Stimulated activated CD8-positive, alpha-beta memory T cell treated with anti-CD3 and anti-CD28 coated beads, Interleukin-7, amount 100 ng/mL, for 4 hours (primary cell): ENCODE measurements around the gene ADAMTSL2.

Experiments used
- DNase-seq, 2 donors: peaks; one replicate each; pipeline ENCODE4 v3.0.0-alpha.2; 2020; ENCODE audit warnings: low read depth in 2 of 2

Gene ADAMTSL2

DNA sequence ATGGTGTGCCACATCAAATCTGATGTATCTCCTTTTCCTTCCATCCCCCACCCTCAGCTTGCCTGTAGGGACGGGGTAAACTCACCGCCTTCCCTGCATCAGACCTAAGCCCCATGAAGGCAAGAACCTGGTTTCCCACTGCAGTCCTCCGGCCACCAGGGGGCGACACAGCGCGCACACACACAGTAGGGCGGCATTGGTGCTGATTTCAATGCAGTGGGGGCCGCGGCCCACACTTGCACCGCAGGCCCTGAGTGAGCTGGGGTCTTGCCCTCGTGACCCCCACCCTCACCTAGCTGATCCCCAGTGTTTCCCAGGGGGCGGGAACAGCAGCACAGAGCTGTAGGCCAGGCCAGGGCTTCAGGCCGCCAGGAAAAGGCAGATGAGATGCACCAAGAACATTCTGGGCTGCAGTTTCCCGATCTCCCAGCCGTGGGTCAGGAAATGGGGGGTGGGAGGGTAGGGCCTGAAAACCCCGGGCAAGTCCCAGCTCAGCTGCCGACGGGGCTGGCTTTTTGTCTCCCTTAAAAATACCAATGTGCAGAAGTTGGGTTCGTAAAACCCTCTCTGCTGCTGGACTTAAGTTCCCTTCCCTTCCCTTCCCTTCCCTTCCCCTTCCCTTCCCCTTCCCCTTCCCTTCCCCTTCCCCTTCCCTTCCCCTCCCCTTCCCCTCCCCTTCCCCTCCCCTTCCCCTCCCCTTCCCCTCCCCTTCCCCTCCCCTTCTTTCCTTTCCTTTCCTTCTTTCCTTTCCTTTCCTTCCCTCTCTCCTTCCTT lies 55.1 kb downstream of the ADAMTSL2 start:
- DNase-seq = no peak

DNA sequence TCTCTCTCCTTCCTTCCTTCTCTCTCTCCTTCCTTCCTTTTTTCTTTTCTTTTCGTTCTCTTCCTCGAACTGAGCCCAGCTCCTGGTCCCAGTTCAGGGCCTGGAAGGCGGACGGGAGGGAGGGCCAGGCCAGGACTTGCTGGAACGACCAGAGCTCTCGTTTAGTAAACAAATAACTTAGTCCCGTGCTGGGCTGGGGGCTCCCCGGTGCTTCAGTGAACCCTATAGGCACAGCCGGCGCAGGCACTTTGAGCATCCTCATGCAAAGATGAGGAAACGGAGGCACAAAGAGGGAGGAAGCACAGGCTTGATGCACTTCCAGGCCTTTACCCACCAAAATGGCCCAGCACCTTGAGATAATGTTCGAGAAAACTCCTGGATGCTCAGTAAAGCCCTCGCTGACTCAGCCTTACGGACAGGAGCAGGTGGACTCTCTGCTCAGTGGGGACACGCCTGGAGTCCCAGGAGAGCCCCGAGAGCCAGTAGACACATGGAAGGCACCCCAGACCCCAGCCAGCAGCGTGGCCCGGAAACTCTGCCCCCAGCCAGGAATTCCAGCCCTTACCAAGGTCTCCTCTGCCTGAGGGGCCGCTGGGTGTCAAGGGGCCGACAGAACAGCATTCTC lies 55.8 kb downstream of the ADAMTSL2 start:
- DNase-seq = no peak

DNA sequence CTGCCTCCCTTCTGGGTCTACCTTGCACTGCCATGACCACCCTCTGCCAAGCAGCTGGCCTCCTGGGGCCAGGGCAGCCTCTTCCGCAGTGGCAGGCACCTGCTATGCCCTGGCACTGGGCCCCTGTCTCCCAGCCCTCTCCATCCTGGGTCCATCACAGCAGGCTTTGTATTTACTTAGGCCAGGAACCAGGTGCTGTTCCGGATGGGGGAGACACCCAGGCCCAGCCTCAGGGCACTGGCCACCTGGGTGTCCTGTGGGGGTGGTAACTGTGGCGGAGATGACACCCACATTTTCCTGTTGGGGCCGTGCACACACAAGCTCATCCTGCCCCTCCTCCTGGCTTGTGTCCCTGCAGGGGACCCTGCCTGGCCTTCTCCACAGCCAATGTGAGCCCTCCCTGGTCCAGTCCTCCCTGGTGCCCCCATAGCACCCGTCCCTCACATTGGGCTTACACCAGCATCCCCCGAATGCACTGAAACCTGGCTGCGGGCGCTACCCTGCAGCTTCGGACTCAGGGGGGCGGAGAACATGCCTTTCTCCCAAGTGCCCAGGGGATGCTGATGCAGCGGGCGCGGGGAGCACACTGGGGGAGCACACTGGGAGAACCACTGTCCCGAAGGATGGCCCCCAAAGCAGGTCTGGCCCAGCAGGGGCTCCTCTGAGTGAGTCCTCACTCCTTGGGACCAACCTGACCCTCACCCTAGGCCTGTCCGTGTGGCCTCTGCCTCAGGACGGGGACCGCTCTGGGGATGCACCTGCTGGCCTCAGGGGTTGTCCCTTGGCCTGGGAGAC lies 56.8 kb downstream of the ADAMTSL2 start:
- DNase-seq = no peak

DNA sequence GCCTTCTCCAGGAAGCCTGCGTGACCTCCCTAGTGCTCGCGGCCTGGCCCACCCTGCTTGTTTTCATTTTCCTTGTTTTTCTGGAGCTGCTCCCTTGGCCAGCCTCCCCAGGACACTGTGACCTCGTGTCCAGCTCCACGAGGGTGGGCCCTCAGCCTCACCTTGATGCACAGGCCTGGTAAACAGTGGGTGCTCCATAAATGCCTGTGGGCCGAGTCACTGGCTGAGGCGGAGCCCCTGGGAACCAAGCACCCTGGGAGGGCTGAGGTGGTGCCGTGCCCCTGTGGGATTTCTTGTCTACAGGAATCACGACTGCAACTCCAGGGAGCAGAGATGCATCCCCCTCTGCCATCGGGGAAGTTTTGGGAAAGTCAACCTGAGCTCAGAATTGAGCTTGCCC lies 57.5 kb downstream of the ADAMTSL2 start:
- no peak for DNase-seq

DNA sequence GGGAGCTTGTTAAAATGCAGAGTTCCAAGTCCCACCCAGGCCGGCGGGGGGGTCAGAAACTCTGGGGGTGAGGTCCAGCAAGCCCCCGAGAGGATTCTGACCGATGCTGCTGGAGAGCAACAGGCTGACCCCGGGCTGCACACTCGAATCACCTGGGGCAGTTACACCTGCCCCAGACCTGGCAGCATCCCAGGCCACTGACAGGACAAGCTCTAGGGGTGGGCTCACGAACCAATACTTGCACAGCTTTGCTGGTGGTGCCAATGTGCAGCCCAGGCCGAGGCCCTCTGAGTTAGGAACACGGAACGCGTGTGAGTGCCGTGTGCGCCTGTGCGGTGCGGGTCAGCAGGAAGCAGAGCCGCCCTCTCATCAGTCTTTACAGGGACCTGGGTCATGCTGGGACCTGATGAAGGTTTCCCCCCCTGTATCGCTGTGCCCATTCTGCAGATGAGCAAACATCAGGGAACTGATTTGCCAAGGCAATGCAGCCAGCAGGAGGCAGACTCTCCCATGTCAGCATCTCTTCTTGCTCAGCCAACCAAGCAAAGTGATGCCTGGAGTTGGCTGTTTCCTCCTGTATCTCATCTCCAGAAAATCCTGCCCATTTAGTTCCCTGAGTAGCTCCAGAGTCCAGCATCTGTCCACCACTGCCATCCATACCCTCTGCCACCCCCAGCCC lies 58.4 kb downstream of the ADAMTSL2 start:
- DNase-seq = no peak

DNA sequence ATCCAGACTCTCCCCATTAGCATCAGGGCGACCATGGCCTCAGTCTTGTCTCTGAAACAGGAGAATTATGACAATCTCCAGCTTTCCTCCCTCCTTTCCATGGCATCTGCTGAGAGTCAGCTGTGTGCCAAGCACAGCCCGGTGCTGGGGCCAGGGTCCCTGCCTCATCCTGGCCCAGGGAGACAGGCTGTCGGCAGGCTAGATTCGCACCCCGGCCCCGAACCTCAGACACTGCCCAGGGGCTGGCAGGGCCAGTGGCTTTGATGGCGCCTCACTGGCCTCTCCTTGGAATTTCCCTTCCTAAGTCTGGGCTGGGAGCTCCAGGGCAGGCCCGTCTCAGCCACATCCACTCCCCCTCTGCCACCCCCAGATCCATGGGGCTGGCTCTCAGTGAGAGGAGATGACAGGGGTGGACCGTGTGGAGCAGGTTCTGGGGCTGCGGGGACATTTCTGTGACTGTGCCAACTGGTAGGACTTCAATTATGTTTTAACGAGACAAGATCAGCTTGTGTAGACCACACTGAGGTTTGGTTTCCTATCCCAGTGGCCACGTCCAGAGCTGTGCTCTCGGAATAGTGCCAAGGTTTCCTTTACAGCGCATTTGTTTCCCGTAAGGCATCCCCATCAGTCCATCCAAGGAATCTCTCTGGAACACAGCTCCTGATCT lies 59.2 kb downstream of the ADAMTSL2 start:
- no peak for DNase-seq

DNA sequence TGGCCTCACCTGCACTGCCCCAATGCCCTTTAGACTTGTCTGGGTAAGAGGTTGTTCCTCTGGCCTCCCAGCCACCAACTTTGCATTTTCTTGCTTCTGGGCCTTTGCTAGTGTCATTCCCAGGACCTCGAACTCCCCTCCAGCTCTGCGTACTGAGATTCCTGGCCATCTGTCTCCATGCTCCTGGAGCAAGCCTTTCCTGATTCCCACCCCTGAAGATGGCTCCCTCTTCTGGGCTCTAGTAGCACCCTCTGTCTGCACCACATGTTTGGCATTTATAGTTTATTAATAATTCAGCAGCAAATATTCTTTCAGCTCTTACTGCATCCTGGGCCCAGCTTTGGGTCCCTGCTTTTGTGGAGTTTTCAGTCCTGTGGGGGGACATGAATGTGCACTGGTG lies 59.8 kb downstream of the ADAMTSL2 start:
- DNase-seq = no peak

DNA sequence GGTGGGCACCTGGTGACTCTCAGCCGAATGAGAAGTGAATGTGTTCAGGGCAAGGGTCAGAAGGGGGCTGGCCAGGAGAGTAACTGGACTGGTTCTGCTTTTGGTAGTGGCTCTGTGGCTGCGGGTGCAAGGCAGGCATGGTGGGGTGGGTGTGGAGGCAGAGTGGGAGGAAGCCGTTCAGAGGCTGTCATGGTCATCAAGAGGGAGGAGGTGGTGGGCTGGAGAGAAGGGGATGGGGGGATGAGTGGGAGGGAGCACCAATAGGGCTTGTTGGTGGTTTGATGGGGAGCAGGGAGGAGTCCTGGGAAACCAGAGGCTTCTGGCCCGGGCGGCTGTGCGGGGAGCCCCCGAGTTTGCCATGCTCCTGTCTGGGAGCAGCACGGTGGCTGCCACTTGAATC lies 61.4 kb downstream of the ADAMTSL2 start:
- DNase-seq = no peak

DNA sequence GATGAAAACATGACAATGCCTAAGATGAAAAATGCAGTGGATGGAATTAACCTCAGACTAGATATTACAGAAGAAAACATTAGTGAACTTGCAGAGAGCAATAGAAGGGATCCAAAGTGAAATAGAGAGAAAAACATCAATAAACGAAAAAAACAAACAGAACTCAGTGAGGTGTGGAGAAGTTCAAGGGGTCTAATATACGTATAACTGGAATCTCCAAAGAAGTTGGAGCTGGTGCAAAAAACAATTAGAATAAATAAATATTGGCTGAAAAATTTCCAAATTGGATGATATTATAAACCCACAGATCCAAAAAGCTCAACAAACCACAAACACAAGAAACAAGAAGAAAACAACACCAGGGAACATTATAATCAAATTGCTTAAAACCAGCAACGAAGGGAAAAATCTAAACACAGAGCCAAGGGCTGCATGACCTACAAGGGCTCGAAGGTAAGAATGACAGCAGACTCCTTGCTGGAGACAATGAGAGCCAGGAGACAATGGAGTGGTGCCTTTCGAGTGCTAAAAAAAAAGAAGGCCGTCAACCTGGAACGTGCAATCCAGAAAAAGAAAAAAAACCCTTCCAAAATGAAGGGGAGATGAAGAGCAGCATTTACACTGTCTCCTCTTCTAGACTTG lies 62.9 kb downstream of the ADAMTSL2 start:
- DNase-seq = no peak

DNA sequence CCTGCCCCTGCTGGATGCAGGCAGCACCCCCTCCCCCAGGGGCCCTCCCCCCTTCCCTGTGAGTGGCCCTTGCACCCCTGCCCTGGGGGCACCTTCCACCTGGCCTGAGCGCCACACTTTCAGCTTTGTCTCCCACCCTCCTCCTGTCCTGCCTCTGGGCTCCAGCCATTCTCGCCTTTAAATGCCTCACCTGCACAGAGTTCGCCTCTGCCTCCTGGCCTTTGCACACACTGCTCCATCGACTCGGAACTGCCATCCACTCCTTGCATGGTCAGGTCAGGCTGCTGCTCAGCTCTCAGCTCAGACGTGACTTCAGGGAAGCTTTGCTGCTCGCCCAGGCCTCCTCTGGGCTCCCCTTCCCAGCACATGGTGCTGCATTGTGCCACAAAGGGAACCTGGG lies 64.5 kb downstream of the ADAMTSL2 start:
- DNase-seq = no peak

DNA sequence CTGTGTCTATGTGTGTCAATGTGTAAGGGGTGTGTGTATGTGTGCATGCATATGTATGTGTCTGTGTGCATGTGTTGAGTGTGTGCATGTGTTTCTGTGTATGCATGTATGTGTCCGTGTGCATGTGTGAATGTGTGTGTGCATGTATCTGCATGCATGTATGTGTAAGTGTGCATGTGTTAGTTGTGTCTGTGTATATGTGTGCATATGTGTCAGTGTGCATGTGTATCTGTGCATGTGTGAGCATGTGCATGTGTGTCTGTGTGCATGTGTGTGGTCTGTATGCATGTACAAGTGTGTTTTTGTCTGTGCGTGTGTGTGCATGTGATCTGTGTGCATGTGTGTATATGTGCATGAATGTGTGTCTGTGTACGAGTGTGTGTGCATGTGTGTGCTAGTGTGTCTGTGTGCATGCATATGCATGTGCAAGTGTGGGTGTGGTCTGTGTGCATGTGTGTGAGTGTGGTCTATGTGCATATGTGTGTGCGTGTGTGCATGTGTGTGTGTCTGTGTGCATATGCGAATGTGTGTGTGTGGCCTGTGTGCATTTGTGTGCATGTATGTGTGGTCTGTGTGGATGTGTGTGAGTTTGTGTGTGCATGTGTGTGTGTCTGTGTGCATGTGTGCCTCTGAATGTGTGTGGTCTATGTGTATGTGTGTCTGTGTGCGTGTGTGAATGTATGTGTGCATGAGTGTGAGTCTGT lies 65.1 kb downstream of the ADAMTSL2 start:
- no peak for DNase-seq

DNA sequence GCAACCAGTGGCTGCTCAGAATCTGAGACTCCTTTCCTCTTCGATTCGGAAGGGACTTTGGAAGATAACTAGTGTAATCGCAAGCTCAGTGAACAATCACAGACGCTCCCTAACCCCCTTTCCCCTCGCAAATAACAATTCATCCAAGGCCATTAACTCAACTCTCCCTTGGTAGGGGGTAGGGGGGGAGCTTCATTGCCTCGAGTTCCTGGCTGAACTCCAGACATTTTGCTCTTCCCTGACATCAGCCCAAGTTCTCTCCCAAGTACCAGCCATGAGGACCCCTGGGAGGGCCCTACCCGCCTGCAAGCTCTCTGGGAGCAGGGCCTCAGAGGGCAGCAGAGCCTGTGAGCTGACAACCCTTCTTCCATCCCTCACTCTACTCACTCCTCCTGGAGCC lies 66.2 kb downstream of the ADAMTSL2 start:
- no peak for DNase-seq

DNA sequence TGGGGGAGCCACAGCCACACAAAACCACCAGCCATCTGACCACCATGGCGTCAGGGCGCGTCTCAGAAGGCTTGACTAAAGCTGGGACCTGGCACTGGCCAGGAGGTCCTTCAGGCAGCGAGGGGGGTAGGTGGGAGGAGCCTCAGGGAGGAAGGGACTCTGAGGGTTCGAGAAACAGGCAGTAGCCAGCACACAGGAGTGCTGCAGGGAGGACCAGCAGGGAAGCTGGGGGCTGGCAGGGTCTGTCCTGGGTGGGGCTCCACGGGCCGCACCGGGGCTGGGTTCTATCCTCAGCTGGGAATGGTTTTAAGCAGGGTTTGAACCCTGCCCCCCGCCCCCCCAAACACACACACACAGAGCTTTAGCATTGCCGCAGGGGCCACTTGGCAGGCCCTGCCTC lies 67.2 kb downstream of the ADAMTSL2 start:
- no peak for DNase-seq

DNA sequence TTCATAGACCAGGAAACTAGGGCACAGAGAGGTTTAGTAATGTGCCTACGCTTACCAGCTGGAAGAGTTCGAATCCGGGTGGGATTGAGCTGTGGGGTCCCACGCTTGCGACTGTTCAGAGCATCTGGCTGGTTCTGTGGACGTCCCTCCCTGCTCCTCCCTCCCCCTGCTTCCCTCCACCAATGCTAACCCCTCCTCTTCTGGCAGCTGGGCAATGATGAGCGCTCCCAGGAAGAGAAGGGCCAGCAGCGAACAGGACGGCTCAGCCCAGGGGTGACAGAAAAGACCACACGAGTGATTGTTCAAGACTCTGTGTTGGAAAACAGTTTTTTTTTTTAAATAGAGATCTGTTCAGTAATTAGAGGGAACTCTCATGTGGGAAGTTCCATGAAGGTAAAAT lies 67.8 kb downstream of the ADAMTSL2 start:
- no peak for DNase-seq

DNA sequence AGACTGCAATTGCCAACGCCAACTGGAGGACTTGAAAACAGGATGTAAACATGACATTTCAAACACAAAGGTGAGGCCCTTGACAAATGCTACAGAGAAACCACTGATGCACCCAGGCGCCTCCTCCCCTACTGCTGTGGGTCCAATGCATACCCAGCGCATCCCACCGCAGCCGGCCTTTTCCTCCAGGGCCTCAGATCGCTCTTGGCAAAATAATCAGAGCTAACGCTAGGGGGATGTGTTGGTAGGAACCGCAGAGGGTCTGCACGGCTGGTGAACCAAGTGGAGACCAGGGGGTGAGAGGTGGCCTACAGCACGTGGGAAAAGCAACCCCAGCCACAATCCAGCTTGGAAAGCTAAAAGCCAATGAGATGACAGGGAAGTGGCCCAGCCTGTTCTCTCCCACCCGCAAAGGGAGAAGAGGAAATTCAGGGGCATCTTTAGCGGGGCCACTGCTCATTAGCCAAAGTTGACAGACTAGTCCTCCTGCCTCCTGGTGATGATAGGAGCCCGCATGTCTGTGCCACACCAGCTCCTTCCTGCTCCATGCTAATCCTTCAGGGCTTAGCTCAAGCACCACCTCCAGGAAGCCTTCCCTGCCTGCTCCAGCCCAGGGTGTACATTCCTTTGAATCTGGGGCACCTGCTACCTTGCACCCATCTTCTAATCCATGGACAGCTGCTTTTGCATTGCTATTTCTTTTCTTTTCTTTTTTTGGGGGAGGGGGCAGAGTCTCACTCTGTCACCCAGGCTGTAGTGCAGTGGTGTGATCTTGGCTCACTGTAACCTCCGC lies 68.8 kb downstream of the ADAMTSL2 start:
- no peak for DNase-seq

DNA sequence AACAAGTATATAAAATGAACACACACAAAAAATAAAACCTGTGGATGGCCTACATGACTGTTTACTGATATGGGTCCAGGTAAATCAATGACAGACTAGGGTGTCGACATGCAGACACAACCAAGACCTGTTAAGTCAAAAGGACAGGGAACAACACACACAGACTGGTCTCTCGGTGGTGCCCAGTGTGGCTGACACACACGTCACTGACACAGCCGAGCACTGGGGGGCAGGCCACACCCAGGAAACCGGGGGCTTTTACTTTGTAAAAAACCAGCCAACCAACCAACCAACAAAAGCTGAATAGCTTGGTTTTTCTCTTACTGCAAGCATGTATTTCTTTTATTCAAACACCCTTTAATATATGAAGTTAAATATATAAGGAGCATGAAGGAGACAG lies 69.7 kb downstream of the ADAMTSL2 start:
- DNase-seq = peak; percentile 13 to 28

DNA sequence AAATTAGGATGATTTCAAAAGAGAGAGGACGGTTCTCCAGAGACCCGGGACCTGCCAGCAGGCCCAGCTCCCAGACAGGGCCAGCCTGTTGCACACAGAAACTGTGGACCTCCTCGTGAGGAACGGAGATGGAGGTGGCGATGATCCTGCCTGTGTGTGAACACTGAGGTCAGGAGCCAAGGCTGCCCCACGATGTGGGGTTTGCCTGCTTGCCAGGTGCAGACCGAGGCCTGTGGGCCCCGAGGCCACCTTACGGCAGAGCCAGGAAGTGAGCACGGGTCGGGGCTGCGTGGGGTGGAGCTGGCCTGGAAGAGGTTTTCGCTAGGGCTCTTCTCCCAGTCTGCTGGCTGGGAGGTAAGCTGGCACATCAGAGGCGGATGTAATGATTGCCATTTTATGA lies 70.4 kb downstream of the ADAMTSL2 start:
- no peak for DNase-seq

DNA sequence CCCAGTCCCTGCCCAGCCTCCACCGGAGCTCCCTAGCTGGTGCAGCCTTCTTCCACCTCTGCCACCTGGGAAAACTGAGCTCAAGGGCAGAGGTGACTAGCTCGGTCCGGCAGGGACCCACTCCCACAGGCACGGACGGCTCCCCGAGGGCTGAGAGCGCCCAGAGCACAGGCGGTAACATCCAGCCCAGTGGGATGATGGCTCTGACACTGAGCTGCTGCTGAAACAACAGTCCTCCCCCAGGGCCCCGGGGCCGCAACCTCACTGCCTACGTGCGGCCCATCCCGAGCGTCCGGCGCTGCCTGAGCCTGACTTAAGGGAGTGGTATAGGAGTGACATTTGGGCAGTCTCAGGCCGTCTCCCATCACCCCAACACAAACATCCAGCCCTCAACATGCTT lies 70.9 kb downstream of the ADAMTSL2 start:
- no peak for DNase-seq

DNA sequence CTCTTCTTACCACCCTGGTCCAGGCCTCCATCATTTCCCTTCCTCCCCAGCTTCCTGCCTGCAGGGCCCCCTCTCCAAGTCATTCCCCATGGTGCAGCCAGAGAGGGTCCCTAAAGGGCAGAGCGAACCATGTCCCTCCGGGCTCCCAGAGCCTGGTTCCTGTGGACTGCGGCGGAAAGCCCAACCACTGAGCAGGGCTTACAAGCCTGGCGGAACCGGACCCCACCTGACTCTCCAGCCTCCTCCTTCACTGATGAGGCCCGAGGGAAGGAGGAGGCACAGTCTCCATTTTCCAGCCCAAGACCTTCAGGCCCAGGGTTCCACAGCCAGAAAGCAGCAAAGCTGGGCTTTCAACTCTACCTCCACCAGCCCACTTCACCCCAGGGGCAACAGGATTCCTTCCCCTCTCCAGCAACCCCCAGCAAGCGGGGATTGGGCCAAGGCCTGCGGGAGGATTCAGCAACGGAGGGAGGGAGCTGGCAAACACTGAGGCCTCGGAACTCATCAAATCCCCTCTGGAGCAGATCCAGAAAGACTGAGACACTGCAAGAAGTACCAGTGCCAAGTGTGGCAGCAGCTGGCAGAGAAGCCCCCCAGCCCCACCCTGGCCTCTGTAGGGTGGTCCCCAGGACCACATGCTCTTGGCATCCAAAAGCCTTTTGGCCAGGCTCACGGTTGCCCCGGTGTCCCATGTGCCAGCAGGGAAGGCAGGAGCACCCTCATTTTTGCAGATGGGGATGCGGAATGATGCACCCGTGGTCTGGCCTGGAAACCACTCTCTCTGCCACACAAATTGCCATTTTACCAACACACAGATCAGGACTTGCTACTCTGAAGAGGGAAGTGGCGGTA lies 71.6 kb downstream of the ADAMTSL2 start:
- no peak for DNase-seq
